GM12872 (cell line): ENCODE data around the gene SEMA6B.
A peak's percentile ranks its signal among the peaks of the same experiment; 100 is the strongest.

Experiments used
- CTCF ChIP-seq: IDR thresholded peaks from 3 replicates; pipeline ENCODE4 v1.5.1; 2011; ENCODE audit warnings: low read depth, mild to moderate bottlenecking, low read length, moderate library complexity; ENCODE audit not compliant: insufficient read depth

Gene SEMA6B

GRCh38 chr19:4567584-4568071 is 8.1 kb upstream of the SEMA6B start:
- peak; percentile 96 for TF ChIP-seq CTCF

- no peak for TF ChIP-seq CTCF
Observed at GRCh38 chr19:4566402-4567051, 7.0 kb upstream of the SEMA6B start.

- TF ChIP-seq CTCF: peak; percentile 96
Observed at GRCh38 chr19:4557971-4558941, 1.2 kb downstream of the SEMA6B start.

GRCh38 chr19:4557144-4557970 is 2.1 kb downstream of the SEMA6B start:
- TF ChIP-seq CTCF: peak; percentile 49

GRCh38 chr19:4556597-4557127 is 2.8 kb downstream of the SEMA6B start:
- TF ChIP-seq CTCF: no peak

- TF ChIP-seq CTCF: no peak
Observed at GRCh38 chr19:4555657-4556561, 3.6 kb downstream of the SEMA6B start.
